ENCODE data around the gene FXYD6. TPM values are rescaled to one million over a fixed set of nuclear protein-coding genes. Genes with fewer than 3 reads are reported as not detected.

The FXYD6 gene
- total RNA-seq, 1 donor: not detected

- no peak overlapping the region for H3K4me3 ChIP-seq (ENCODE audit: low read depth, low read length)
- TF ChIP-seq CTCF (IDR thresholded peaks at IDR 0.05; ENCODE audit: insufficient read depth, low read depth, low read length): no peak
- no peak for DNase-seq (ENCODE audit: low read depth)
Measured at GRCh38 chr11:117871784-117872183, 4.7 kb downstream of the FXYD6 start.

GRCh38 chr11:117871160-117871559, 5.3 kb downstream of the FXYD6 start:
- no peak for TF ChIP-seq CTCF (IDR thresholded peaks at IDR 0.05; ENCODE audit: insufficient read depth, low read depth, low read length)
- DNase-seq (ENCODE audit: low read depth): no peak
- no peak overlapping the region for H3K4me3 ChIP-seq (ENCODE audit: low read depth, low read length)

- no peak overlapping the region for H3K4me3 ChIP-seq (ENCODE audit: low read depth, low read length)
- DNase-seq (ENCODE audit: low read depth): no peak
- TF ChIP-seq CTCF (IDR thresholded peaks at IDR 0.05; ENCODE audit: insufficient read depth, low read depth, low read length): no peak
Measured at GRCh38 chr11:117870103-117870952, 6.1 kb downstream of the FXYD6 start.

GRCh38 chr11:117869604-117870003, 6.9 kb downstream of the FXYD6 start:
- DNase-seq (ENCODE audit: low read depth): no peak
- TF ChIP-seq CTCF (IDR thresholded peaks at IDR 0.05; ENCODE audit: insufficient read depth, low read depth, low read length): no peak
- H3K4me3 ChIP-seq (ENCODE audit: low read depth, low read length): no peak overlapping the region

GRCh38 chr11:117868815-117869561, 7.5 kb downstream of the FXYD6 start:
- DNase-seq (ENCODE audit: low read depth): no peak
- H3K4me3 ChIP-seq (ENCODE audit: low read depth, low read length): no peak overlapping the region
- no peak for TF ChIP-seq CTCF (IDR thresholded peaks at IDR 0.05; ENCODE audit: insufficient read depth, low read depth, low read length)

- DNase-seq (ENCODE audit: low read depth): no peak
- no peak for TF ChIP-seq CTCF (IDR thresholded peaks at IDR 0.05; ENCODE audit: insufficient read depth, low read depth, low read length)
- no peak overlapping the region for H3K4me3 ChIP-seq (ENCODE audit: low read depth, low read length)
Measured at GRCh38 chr11:117868088-117868487, 8.4 kb downstream of the FXYD6 start.
